ENCODE results near the gene TOMM5. TPM values are rescaled to one million over a fixed set of nuclear protein-coding genes. Genes with fewer than 3 reads are reported as not detected.

The TOMM5 gene
- 295 to 320 TPM (median 311 TPM) in 5 replicates for total RNA-seq (2022; extraction: Qiagen RNA extraction)

DNA sequence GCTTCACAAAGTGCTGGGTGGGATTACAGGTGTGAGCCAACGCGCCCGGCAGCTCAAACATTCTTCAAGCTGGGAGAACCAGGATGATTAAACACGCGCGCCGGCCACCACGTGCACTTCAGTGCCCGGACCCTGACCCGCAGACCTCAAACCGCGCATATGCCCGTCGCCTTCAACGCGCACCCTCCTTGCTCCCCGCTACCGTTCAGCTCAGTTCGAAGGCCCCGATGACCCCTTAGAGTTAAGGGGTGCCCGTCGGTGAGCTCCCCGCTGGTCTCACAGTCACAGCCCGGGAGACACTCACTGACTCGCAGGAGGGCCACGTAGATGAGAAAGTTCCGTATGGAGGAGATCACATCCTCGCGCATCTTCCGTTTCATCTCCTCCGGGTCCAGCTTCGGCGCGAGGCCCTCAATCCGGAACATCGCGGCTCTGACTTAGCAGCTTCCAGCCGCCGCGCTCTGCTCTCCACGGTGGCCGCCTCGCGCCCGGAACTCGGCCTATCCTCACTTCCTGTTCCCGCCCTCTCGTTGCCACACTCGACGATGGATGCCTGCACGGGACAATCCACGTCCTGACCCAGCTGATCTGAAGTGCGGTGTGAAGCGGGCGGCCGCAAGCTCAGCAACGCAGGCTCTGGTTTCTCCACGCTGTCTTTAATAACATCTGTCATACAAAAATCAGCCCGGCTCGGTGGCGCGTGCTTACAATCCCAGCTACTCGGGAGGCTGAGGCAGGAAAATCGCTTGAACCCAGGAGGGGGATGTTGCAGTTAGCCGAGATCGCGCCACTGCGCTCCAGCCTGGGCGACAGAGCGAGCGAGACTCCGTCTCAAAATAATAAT is at the start of gene TOMM5:
Gene TOMM5, minus strand, starts transcription at position 490 of the 844 bp plus-strand sequence. Its CDS starts 65 bp downstream, at position 425.

GRCh38 chr9:37575921-37576721 is 16.3 kb downstream of the TOMM5 start, which contains the start of gene FBXO10:
Gene FBXO10, minus strand, starts transcription at chr9:37576380. Its CDS starts 34,612 bp downstream, at chr9:37541768.

Other genes with a start within 250 kb of the TOMM5 start
- gene GRHPR, start 169.9 kb downstream of the TOMM5 start, total RNA-seq (2022; extraction: Qiagen RNA extraction): 141 to 179 TPM (median 173 TPM) in 5 replicates
- 6.4 to 7.3 TPM (median 6.9 TPM) in 5 replicates for gene ZBTB5, start 127.1 kb downstream of the TOMM5 start, total RNA-seq (2022; extraction: Qiagen RNA extraction)
- gene POLR1E, start 106.6 kb downstream of the TOMM5 start, total RNA-seq (2022; extraction: Qiagen RNA extraction): 30.4 to 36.6 TPM (median 34.2 TPM) in 5 replicates
- 6.9 to 8.0 TPM (median 7.0 TPM) in 5 replicates for gene FBXO10, start 16.2 kb downstream of the TOMM5 start, total RNA-seq (2022; extraction: Qiagen RNA extraction)
- 0.02 to 0.07 TPM (median 0.06 TPM) in 5 replicates for gene FRMPD1, start 58.4 kb upstream of the TOMM5 start, total RNA-seq (2022; extraction: Qiagen RNA extraction)
- gene TRMT10B, start 161.2 kb upstream of the TOMM5 start, total RNA-seq (2022; extraction: Qiagen RNA extraction): 4.9 to 5.6 TPM (median 5.2 TPM) in 5 replicates
- 62.5 to 80.0 TPM (median 74.6 TPM) in 5 replicates for gene EXOSC3, start 192.5 kb upstream of the TOMM5 start, total RNA-seq (2022; extraction: Qiagen RNA extraction)
- gene DCAF10, start 208.2 kb upstream of the TOMM5 start, total RNA-seq (2022; extraction: Qiagen RNA extraction): 10.5 to 12.8 TPM (median 12.2 TPM) in 5 replicates